GM13976 (cell line): Measurements from ENCODE around the gene RPL41.

Source experiments
- DNase-seq: peaks from one replicate; pipeline ENCODE4 v3.0.0; 2012; ENCODE audit warnings: low spot score
- CTCF ChIP-seq: IDR thresholded peaks from 2 replicates; pipeline ENCODE4 v1.5.1; 2012; ENCODE audit warnings: borderline replicate concordance, mild to moderate bottlenecking; ENCODE audit not compliant: insufficient read depth; ENCODE audit errors: extremely low read depth, missing control alignments, control extremely low read depth
- in situ Hi-C: fragments of 300-500 bp; cut with MboI; formaldehyde crosslinking; loops from one replicate; pipeline ENCODE4 v1.12.0; 2022; ENCODE audit warnings: low sequenced_read_pairs, mixed read lengths, inconsistent platforms; ENCODE audit not compliant: unreplicated experiment

Gene RPL41

GRCh38 chr12:56126732-56127239, 10.4 kb downstream of the RPL41 start:
- no peak for DNase-seq
- in situ Hi-C loops: no loop called here
- no peak for TF ChIP-seq CTCF

GRCh38 chr12:56127485-56127887, 11.1 kb downstream of the RPL41 start:
- no peak for TF ChIP-seq CTCF
- in situ Hi-C loops: no loop called here
- no peak for DNase-seq

- TF ChIP-seq CTCF: no peak
- in situ Hi-C loops: no loop called here
- peak; percentile 97 for DNase-seq
These were observed 11.6 kb downstream of the RPL41 start, which contains the start of gene ESYT1 for GRCh38 chr12:56127888-56128669. ESYT1 (plus strand) TSS chr12:56128267; CDS start chr12:56128320, 53 bp downstream.

- in situ Hi-C loops: no loop called here
- DNase-seq: no peak
- no peak for TF ChIP-seq CTCF
These were observed 12.3 kb downstream of the RPL41 start for GRCh38 chr12:56128670-56129205.

- in situ Hi-C loops: no loop called here
- peak; percentile 76 for DNase-seq
- no peak for TF ChIP-seq CTCF
These were observed 12.9 kb downstream of the RPL41 start for GRCh38 chr12:56129206-56129941.

- no peak for DNase-seq
- no peak for TF ChIP-seq CTCF
- in situ Hi-C loops: no loop called here
These were observed 13.6 kb downstream of the RPL41 start for GRCh38 chr12:56129942-56130495.
